Suprapubic skin (tissue), 4 donors: Measurements from ENCODE around the gene MRPL40. TPM values are rescaled to one million over a fixed set of nuclear protein-coding genes. Genes with fewer than 3 reads are reported as not detected.

Source experiments
- DNase-seq, 2 donors: peaks; one replicate each; pipeline ENCODE4 v3.0.0-alpha.2; 2019; ENCODE audit warnings: low spot score in 2 of 2
- H3K27ac ChIP-seq: fragments of 200-600 bp; sonication (generic); one replicate; pipeline ENCODE4 v1.5.1; 2019
- H3K27me3 ChIP-seq: fragments of 200-600 bp; sonication (generic); one replicate; pipeline ENCODE4 v1.5.1; 2019
- H3K36me3 ChIP-seq: fragments of 200-600 bp; sonication (generic); one replicate; pipeline ENCODE4 v1.5.1; 2019
- H3K4me1 ChIP-seq: fragments of 200-600 bp; sonication (generic); one replicate; pipeline ENCODE4 v1.5.1; 2019
- H3K4me3 ChIP-seq: fragments of 200-600 bp; sonication (generic); one replicate; pipeline ENCODE4 v1.5.1; 2019; ENCODE audit warnings: mild to moderate bottlenecking
- H3K9me3 ChIP-seq: fragments of 200-600 bp; sonication (generic); one replicate; pipeline ENCODE4 v1.5.1; 2019
- EP300 ChIP-seq: sonication (generic); formaldehyde crosslinking; IDR thresholded peaks from one replicate; pipeline ENCODE4 v1.6.1; 2017; ENCODE audit warnings: antibody characterized with exemption
- POLR2A ChIP-seq, 2 donors: fragments of 450-650 bp; IDR thresholded peaks; one replicate each; pipeline ENCODE4 v1.6.1; 2017; ENCODE audit warnings: antibody characterized with exemption in 2 of 2, mild to moderate bottlenecking in 2 of 2, moderate library complexity in 2 of 2
- POLR2AphosphoS5 ChIP-seq, 3 donors: sonication (generic); formaldehyde crosslinking; IDR thresholded peaks; one replicate each; pipeline ENCODE4 v1.6.1; 2017; ENCODE audit warnings: antibody characterized with exemption in 3 of 3
- WGBS: methylation state at CpG from one replicate; pipeline ENCODE4 v1.1.5; 2018; 5-methylcytosine and 5-hydroxymethylcytosine counted together
- total RNA-seq, 4 donors: library from RNA; depleted of rRNA; stranded (reverse); fragments of >200 nt; gene quantifications; one replicate each; pipeline ENCODE4 v1.1.0, GENCODE V29; 2016
- TF ChIP-seq, protein P1 (sequence below), 2 donors: fragments of 200-600 bp in 1 of 2; fragments of 450-650 bp in 1 of 2; sonication (generic) in 1 of 2; IDR thresholded peaks; one replicate each; pipeline ENCODE4 v1.5.1; 2016 to 2019; ENCODE audit warnings: antibody characterized with exemption in 2 of 2, mild to moderate bottlenecking in 1 of 2, moderate library complexity in 1 of 2

Gene MRPL40
- total RNA-seq, 4 donors from 2014 or later, result 19.1 to 33.9 (median 22.7) TPM

DNA sequence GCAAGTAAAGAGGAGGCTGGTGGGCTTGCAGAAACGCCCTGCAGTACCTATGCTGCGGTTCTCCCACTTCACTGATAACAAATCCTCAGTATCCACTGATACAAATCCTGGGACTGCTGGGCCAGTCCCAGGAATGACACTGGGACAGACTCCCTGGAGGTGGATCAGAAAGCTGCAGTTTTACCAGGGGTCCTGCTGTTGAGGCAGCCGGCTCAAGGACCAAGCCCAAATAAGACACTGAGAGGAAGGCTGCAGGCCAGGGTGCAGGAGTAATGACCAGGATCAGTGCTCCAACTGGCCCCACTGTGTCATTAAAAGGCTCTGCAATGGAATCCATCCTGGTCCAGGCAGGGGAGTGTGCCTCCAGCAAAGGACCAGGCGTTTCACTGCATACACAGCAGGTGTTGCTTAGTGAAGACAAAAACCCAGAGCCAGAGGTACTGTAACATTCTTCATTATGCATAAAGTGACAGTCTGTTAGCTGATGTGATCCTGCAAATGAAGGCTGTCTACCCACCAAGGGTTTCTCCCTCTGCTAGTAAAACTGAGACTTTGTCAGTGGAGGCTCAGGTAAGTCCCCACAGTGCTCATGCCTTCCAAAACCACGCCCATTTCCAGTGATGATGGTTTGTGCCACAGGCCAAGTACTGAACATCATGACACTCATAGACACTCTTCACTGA lies 16.5 kb downstream of the MRPL40 start:
- H3K9me3 ChIP-seq, result no peaks in the 10 kb centered on the region
- peaks cover 30% of the 10 kb centered on the region for H3K4me1 ChIP-seq
- no peak overlapping the region for H3K4me3 ChIP-seq
- TF ChIP-seq POLR2AphosphoS5 (IDR thresholded peaks at IDR 0.05) (no peak), POLR2A (IDR thresholded peaks at IDR 0.05) (no peak), EP300 (no peak)
- TF ChIP-seq, protein P1, sequence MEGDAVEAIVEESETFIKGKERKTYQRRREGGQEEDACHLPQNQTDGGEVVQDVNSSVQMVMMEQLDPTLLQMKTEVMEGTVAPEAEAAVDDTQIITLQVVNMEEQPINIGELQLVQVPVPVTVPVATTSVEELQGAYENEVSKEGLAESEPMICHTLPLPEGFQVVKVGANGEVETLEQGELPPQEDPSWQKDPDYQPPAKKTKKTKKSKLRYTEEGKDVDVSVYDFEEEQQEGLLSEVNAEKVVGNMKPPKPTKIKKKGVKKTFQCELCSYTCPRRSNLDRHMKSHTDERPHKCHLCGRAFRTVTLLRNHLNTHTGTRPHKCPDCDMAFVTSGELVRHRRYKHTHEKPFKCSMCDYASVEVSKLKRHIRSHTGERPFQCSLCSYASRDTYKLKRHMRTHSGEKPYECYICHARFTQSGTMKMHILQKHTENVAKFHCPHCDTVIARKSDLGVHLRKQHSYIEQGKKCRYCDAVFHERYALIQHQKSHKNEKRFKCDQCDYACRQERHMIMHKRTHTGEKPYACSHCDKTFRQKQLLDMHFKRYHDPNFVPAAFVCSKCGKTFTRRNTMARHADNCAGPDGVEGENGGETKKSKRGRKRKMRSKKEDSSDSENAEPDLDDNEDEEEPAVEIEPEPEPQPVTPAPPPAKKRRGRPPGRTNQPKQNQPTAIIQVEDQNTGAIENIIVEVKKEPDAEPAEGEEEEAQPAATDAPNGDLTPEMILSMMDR (IDR thresholded peaks at IDR 0.05), result no peak
- DNase-seq, result no peak
- WGBS, result 60% methylated on average over 4 of the region's 5 CpGs
- H3K27ac ChIP-seq, result no peak overlapping the region
- no peaks in the 10 kb centered on the region for H3K27me3 ChIP-seq
- H3K36me3 ChIP-seq, result peaks cover 32% of the 10 kb centered on the region

DNA sequence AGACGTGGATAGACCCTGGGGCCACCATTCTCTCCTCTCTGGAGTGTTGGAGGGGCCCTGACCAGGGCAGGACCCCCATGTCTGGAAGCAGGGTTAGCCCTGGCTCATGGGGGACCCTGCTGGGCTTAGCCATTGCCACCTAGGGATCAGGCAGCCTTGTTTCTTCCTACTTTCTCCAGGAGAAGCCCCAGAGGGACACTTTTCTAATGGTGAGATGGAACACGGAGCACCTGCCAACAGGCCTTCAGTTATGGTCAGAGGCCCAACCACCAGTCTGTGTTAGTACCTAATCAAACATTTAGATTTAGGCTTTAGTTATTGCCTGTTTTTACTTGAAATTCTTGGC lies 17.1 kb downstream of the MRPL40 start:
- Histone ChIP-seq H3K27me3 (no peaks in the 10 kb centered on the region), H3K9me3 (no peaks in the 10 kb centered on the region), H3K4me1 (peaks cover 30% of the 10 kb centered on the region), H3K27ac (no peak overlapping the region), H3K36me3 (peaks cover 32% of the 10 kb centered on the region), H3K4me3 (no peak overlapping the region)
- WGBS, result 57% methylated on average over 2 of the region's 2 CpGs
- no peak for DNase-seq
- TF ChIP-seq EP300 (no peak), POLR2A (IDR thresholded peaks at IDR 0.05) (no peak), POLR2AphosphoS5 (IDR thresholded peaks at IDR 0.05) (no peak)
- TF ChIP-seq, protein P1 (IDR thresholded peaks at IDR 0.05), result no peak

DNA sequence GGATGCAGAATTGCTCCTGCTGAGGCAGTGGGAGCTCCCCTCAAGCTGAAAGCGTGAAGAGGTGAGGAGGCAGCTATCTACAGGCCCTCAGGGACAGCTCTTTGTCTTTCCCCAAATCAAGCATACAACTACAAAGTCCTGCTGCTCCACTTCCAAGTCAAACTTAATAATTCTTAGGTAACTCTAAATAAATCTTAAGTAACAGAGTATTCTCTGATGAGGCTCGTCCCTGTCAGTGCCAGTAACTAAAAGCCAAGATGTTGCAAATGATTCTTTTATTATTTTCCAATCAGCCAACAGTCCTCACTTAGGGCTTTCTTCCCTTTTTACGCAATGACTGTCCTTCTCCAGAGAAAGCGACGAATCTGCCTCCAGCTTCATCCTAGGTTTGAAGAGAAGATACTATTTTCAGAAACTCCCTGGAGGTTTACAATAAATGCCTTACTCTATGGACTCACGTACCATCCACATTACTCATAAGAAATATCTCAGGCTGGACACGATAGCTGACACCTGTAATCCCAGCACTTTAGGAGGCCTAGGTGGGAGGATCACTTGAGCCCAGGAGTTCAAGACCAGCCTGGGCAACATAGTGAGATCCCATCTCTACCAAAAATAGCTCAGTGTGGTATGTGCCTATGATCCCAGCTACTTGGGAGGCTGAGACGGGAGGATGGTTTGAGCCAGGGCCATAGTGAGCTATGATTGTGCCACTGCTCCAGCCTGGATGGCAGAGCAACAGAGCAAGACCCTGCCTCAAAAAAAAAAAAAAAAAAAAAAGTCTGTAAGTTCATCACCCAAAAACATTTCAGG lies 18.2 kb downstream of the MRPL40 start:
- DNase-seq, result no peak
- H3K4me3 ChIP-seq, result no peak overlapping the region
- no peak overlapping the region for H3K27ac ChIP-seq
- TF ChIP-seq EP300 (no peak), POLR2A (IDR thresholded peaks at IDR 0.05) (no peak), POLR2AphosphoS5 (IDR thresholded peaks at IDR 0.05) (no peak)
- TF ChIP-seq, protein P1 (IDR thresholded peaks at IDR 0.05), result no peak
- no peaks in the 10 kb centered on the region for H3K9me3 ChIP-seq
- H3K27me3 ChIP-seq, result no peaks in the 10 kb centered on the region
- WGBS, result 89% methylated on average over 8 of the region's 8 CpGs
- H3K36me3 ChIP-seq, result peaks cover 43% of the 10 kb centered on the region
- H3K4me1 ChIP-seq, result peaks cover 23% of the 10 kb centered on the region

DNA sequence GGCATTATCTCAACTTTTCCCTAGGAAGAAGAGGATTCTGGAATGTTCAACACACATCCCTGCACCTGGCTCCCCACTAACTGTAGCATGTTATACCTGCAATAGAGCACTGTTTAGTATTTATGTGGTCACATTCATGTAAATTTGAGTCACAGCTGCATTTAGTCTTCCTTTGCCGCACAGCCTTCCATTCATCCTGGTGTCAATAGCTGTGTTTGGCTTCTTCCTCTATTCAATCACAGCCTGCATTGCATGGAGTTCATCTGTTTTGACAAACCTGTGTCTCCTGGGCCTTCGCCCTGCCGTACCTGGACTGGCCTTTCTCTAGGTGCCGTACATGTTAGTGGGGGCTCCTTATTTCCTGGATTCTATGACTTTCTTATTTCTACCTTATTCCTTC lies 19.2 kb downstream of the MRPL40 start:
- TF ChIP-seq POLR2AphosphoS5 (IDR thresholded peaks at IDR 0.05), result no peak
- TF ChIP-seq POLR2A (IDR thresholded peaks at IDR 0.05), result no peak
- TF ChIP-seq EP300, result no peak
- TF ChIP-seq, protein P1 (IDR thresholded peaks at IDR 0.05), result no peak
- Histone ChIP-seq H3K4me3 (no peak overlapping the region), H3K9me3 (no peaks in the 10 kb centered on the region), H3K27ac (no peak overlapping the region), H3K27me3 (no peaks in the 10 kb centered on the region), H3K36me3 (peaks cover 53% of the 10 kb centered on the region), H3K4me1 (peaks cover 13% of the 10 kb centered on the region)
- WGBS, result 95% methylated on average over 4 of the region's 4 CpGs
- no peak for DNase-seq

DNA sequence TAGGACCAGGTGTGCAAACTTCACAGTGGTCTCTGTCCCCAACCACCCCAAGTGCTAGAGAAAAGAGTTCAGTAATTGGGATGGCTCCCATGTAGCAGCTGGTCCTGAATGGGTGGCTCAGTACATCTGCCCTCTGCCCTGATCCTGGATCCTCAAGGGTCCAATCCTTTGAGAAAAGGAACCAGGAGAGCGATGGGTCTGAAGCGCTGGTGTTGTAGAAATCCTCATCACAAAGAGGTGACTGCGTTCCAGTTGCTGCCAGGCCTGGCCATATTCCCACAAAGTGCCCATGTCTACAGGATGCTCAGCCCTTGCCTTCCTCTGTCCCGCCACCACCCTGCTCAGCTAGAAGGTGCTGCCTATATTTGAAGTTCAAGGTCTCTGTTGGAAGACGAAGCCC lies 21.4 kb downstream of the MRPL40 start:
- peaks cover 74% of the 10 kb centered on the region for H3K36me3 ChIP-seq
- no peak for TF ChIP-seq POLR2AphosphoS5 (IDR thresholded peaks at IDR 0.05)
- no peak for TF ChIP-seq EP300
- TF ChIP-seq, protein P1 (IDR thresholded peaks at IDR 0.05), result no peak
- TF ChIP-seq POLR2A (IDR thresholded peaks at IDR 0.05), result no peak
- 96% methylated on average over 5 of the region's 5 CpGs for WGBS

More for the DNA sequence above, 21.4 kb downstream of the MRPL40 start:
- Histone ChIP-seq H3K27ac (no peak overlapping the region), H3K4me1 (peaks cover 3% of the 10 kb centered on the region), H3K27me3 (no peaks in the 10 kb centered on the region), H3K4me3 (no peak overlapping the region), H3K9me3 (no peaks in the 10 kb centered on the region)
- DNase-seq, result no peak
